ENCODE results near the gene USP40. TPM values are rescaled to one million over a fixed set of nuclear protein-coding genes. Genes with fewer than 3 reads are reported as not detected.

USP40 gene
- total and polyA plus RNA-seq, 9 of the 15 experiments (the other 6 are each of a cell fraction or from before 2014, with no cell fraction given), result 5.5 to 15.0 (median 9.3) TPM

GRCh38 chr2:233441161-233442027 is 125.2 kb downstream of the USP40 start:
- no peak overlapping the region for H3K4me2 ChIP-seq (ENCODE audit: insufficient read depth, low read length)
- 0 out of 2 replicates have a peak, but pooled peaks have one; percentile 21 for TF ChIP-seq POLR2G (IDR thresholded peaks at IDR 0.05; ENCODE audit: low read depth, low read length)
- no peak for TF ChIP-seq ZZZ3 (IDR thresholded peaks at IDR 0.05)
- H3K9me1 ChIP-seq (ENCODE audit: control insufficient read depth, insufficient read depth, low read length), result no peaks in the 10 kb centered on the region
- peaks cover 33% of the 10 kb centered on the region; the same call in 2 of the 3 replicates for H3K36me3 ChIP-seq (ENCODE audit: control insufficient read depth, insufficient read depth, low read length)
- no peak overlapping the region for H3K4me3 ChIP-seq
- no peaks in the 10 kb centered on the region for H3K9me3 ChIP-seq (replicated peaks; ENCODE audit: control insufficient read depth, insufficient read depth, low read depth, low read length)
- H3K9ac ChIP-seq (ENCODE audit: insufficient read depth in 1 of 2, low read depth in 2 of 2, low read length in 2 of 2), result no peak overlapping the region; a peak in 1 of 4 replicates
- POLR2A ChIA-PET, result no interaction called here
- CTCF ChIA-PET (ENCODE audit: low intra/inter-chr PET ratio), result interaction anchor here (3.5 kb wide), 1 partner anchor 37 kb away, joined by 36 read pairs; no protein-coding TSS in a partner anchor
- H3K27me3 ChIP-seq (ENCODE audit: control insufficient read depth in 2 of 2, insufficient read depth in 2 of 2, low read length in 2 of 2), result no peaks in the 10 kb centered on the region
- intact Hi-C loops (cut with micrococcal nuclease) (loop anchor here (10.0 kb wide), 1 partner anchor 177 kb away; no protein-coding TSS in a partner anchor), in situ Hi-C loops (cut with MboI) (no loop called here)
- no peaks in the 10 kb centered on the region; a peak in 2 of 5 replicates for H3K4me1 ChIP-seq (replicated peaks in 1 of 2; ENCODE audit: control insufficient read depth in 2 of 2, insufficient read depth in 2 of 2, low read length in 2 of 2)
- H3K27ac ChIP-seq (ENCODE audit: extremely low read depth, low read depth, low read length), result no peak overlapping the region
- no peak for ATAC-seq
- WGBS (ENCODE audit: insufficient coverage, low coverage, missing lambda C conversion rate), result 94% methylated on average over 8 of the region's 26 CpGs
- no peaks in the 10 kb centered on the region for H3K79me2 ChIP-seq (ENCODE audit: control insufficient read depth, insufficient read depth, low read length)
- no peaks in the 10 kb centered on the region for H4K20me1 ChIP-seq (replicated peaks; ENCODE audit: control insufficient read depth, insufficient read depth, low read length)
- H2AFZ ChIP-seq (ENCODE audit: low read depth, low read length), result no peak overlapping the region
- no peak for DNase-seq (ENCODE audit: extremely low read depth in 1 of 4, low spot score in 3 of 4)
- no TSS peak for BruUV-seq (replicated peaks)
- no peak for FAIRE-seq

- FAIRE-seq (no peak), ATAC-seq (no peak), DNase-seq (ENCODE audit: extremely low read depth in 1 of 4, low spot score in 3 of 4) (no peak)
- intact Hi-C loops (cut with micrococcal nuclease) (loop anchor here (10.0 kb wide), 1 partner anchor 176 kb away; no protein-coding TSS in a partner anchor), in situ Hi-C loops (cut with MboI) (no loop called here)
- Histone ChIP-seq H2AFZ (ENCODE audit: low read depth, low read length) (no peak overlapping the region), H3K36me3 (ENCODE audit: control insufficient read depth, insufficient read depth, low read length) (peaks cover 36% of the 10 kb centered on the region; the same call in 2 of the 3 replicates), H3K9me1 (ENCODE audit: control insufficient read depth, insufficient read depth, low read length) (no peaks in the 10 kb centered on the region), H3K9ac (ENCODE audit: insufficient read depth in 1 of 2, low read depth in 2 of 2, low read length in 2 of 2) (peak overlapping the region in 1 of 2 experiments; percentile 58; a peak in 1 of 4 replicates), H3K4me2 (ENCODE audit: insufficient read depth, low read length) (no peak overlapping the region), H3K9me3 (replicated peaks; ENCODE audit: control insufficient read depth, insufficient read depth, low read depth, low read length) (no peaks in the 10 kb centered on the region), H4K20me1 (replicated peaks; ENCODE audit: control insufficient read depth, insufficient read depth, low read length) (no peaks in the 10 kb centered on the region), H3K79me2 (ENCODE audit: control insufficient read depth, insufficient read depth, low read length) (no peaks in the 10 kb centered on the region), H3K27ac (ENCODE audit: extremely low read depth, low read depth, low read length) (no peak overlapping the region), H3K27me3 (ENCODE audit: control insufficient read depth in 2 of 2, insufficient read depth in 2 of 2, low read length in 2 of 2) (no peaks in the 10 kb centered on the region), H3K4me1 (replicated peaks in 1 of 2; ENCODE audit: control insufficient read depth in 2 of 2, insufficient read depth in 2 of 2, low read length in 2 of 2) (no peaks in the 10 kb centered on the region; a peak in 2 of 5 replicates), H3K4me3 (no peak overlapping the region)
- no TSS peak for BruUV-seq (replicated peaks)
- ChIA-PET POLR2A (interaction anchor here (0.6 kb wide), 1 partner anchor 254 kb away, joined by 3 read pairs; no protein-coding TSS in a partner anchor), CTCF (ENCODE audit: low intra/inter-chr PET ratio) (no interaction called here)
- WGBS (ENCODE audit: insufficient coverage, low coverage, missing lambda C conversion rate), result 79% methylated on average over 4 of the region's 9 CpGs
- TF ChIP-seq CCNT2 (IDR thresholded peaks at IDR 0.05; ENCODE audit: borderline replicate concordance, extremely low read depth, insufficient read length, low read depth, low read length) (no peak), POLR2G (IDR thresholded peaks at IDR 0.05; ENCODE audit: low read depth, low read length) (no peak), CLOCK (CRISPR knock-in tag; IDR thresholded peaks at IDR 0.05; ENCODE audit: borderline replicate concordance) (no peak), CEBPG (CRISPR knock-in tag; IDR thresholded peaks at IDR 0.05) (no peak), CEBPG (tag; conservative IDR thresholded peaks at IDR 0.05 in 1 of 2, IDR thresholded peaks at IDR 0.05 in 1 of 2) (no peak), ZFP91 (CRISPR knock-in tag; IDR thresholded peaks at IDR 0.05) (no peak), SIN3B (IDR thresholded peaks at IDR 0.05; ENCODE audit: low read depth) (no peak), ATF7 (IDR thresholded peaks at IDR 0.05) (no peak)
Measured at GRCh38 chr2:233440714-233441113, 125.9 kb downstream of the USP40 start.
